Midbrain (tissue), 1 donor: Measurements from ENCODE around the gene NDFIP1.
"Not testable (repeated sequence)": the region's sequence is repeated elsewhere in the genome, so short reads cannot be mapped to it uniquely, and the experiment has no call there.

Source experiments
- DNase-seq: peaks from one replicate; lab custom pipeline; 2025; lab: John Stamatoyannopoulos, UW

NDFIP1 gene

GRCh38 chr5:142154449-142154841 is 45.9 kb downstream of the NDFIP1 start:
- DNase-seq, result not testable (repeated sequence)

- DNase-seq, result no peak
Observed at GRCh38 chr5:142156839-142157463, 48.4 kb downstream of the NDFIP1 start.

- DNase-seq, result no peak
Observed at GRCh38 chr5:142159354-142159753, 50.8 kb downstream of the NDFIP1 start.

- DNase-seq, result no peak
Observed at GRCh38 chr5:142164315-142164714, 55.7 kb downstream of the NDFIP1 start.

- no peak for DNase-seq
Observed at GRCh38 chr5:142166754-142167153, 58.2 kb downstream of the NDFIP1 start.

- DNase-seq, result no peak
Observed at GRCh38 chr5:142167458-142167857, 58.9 kb downstream of the NDFIP1 start.

GRCh38 chr5:142168365-142168764 is 59.8 kb downstream of the NDFIP1 start:
- no peak for DNase-seq

- DNase-seq, result no peak
Observed at GRCh38 chr5:142170254-142170953, 61.8 kb downstream of the NDFIP1 start.

- DNase-seq, result no peak
Observed at GRCh38 chr5:142171270-142171669, 62.7 kb downstream of the NDFIP1 start.

- no peak for DNase-seq
Observed at GRCh38 chr5:142175039-142175438, 66.5 kb downstream of the NDFIP1 start.

- DNase-seq, result no peak
Observed at GRCh38 chr5:142175461-142176142, 67.0 kb downstream of the NDFIP1 start.

GRCh38 chr5:142176255-142176654 is 67.7 kb downstream of the NDFIP1 start:
- no peak for DNase-seq

- no peak for DNase-seq
Observed at GRCh38 chr5:142178651-142179050, 70.1 kb downstream of the NDFIP1 start.

- DNase-seq, result no peak
Observed at GRCh38 chr5:142179776-142180387, 71.3 kb downstream of the NDFIP1 start.

GRCh38 chr5:142181096-142181495 is 72.5 kb downstream of the NDFIP1 start:
- DNase-seq, result no peak

- DNase-seq, result no peak
Observed at GRCh38 chr5:142181547-142182163, 73.1 kb downstream of the NDFIP1 start.

- DNase-seq, result no peak
Observed at GRCh38 chr5:142182840-142183239, 74.3 kb downstream of the NDFIP1 start.

- no peak for DNase-seq
Observed at GRCh38 chr5:142183561-142183960, 75.0 kb downstream of the NDFIP1 start.

- DNase-seq, result no peak
Observed at GRCh38 chr5:142184988-142185387, 76.4 kb downstream of the NDFIP1 start.

GRCh38 chr5:142186514-142186856 is 77.9 kb downstream of the NDFIP1 start:
- DNase-seq, result no peak

GRCh38 chr5:142186857-142187594 is 78.4 kb downstream of the NDFIP1 start:
- DNase-seq, result no peak

GRCh38 chr5:142188691-142189090 is 80.1 kb downstream of the NDFIP1 start:
- not testable (repeated sequence) for DNase-seq
